Duodenal mucosa (tissue), 2 donors: Measurements from ENCODE around the gene MKX.

Source experiments
- H3K27ac ChIP-seq: one replicate; pipeline ENCODE4 v1.7.0; 2013; ENCODE audit warnings: low read depth, low read length
- H3K27me3 ChIP-seq, 2 donors: one replicate each; pipeline ENCODE4 v1.7.0; 2013; ENCODE audit warnings: low read length in 2 of 2, control low read depth in 1 of 2; ENCODE audit not compliant: insufficient read depth in 2 of 2, control insufficient read depth in 1 of 2
- H3K36me3 ChIP-seq, 2 donors: one replicate each; pipeline ENCODE4 v1.7.0; 2013; ENCODE audit warnings: low read length in 2 of 2, control low read depth in 1 of 2; ENCODE audit not compliant: insufficient read depth in 2 of 2, control insufficient read depth in 1 of 2
- H3K4me1 ChIP-seq, 2 donors: one replicate each; pipeline ENCODE4 v1.7.0; 2013; ENCODE audit warnings: low read length in 2 of 2, control low read depth in 1 of 2; ENCODE audit not compliant: insufficient read depth in 2 of 2, control insufficient read depth in 1 of 2
- H3K4me3 ChIP-seq, 2 donors: one replicate each; pipeline ENCODE4 v1.7.0; 2013; ENCODE audit warnings: low read length in 2 of 2, low read depth in 1 of 2
- H3K9ac ChIP-seq, 2 donors: one replicate each; pipeline ENCODE4 v1.7.0; 2013; ENCODE audit warnings: low read length in 2 of 2, low read depth in 1 of 2
- H3K9me3 ChIP-seq, 2 donors: one replicate each; pipeline ENCODE4 v1.7.0; 2013; ENCODE audit warnings: low read length in 2 of 2, control low read depth in 1 of 2; ENCODE audit not compliant: control insufficient read depth in 1 of 2

Gene MKX

DNA sequence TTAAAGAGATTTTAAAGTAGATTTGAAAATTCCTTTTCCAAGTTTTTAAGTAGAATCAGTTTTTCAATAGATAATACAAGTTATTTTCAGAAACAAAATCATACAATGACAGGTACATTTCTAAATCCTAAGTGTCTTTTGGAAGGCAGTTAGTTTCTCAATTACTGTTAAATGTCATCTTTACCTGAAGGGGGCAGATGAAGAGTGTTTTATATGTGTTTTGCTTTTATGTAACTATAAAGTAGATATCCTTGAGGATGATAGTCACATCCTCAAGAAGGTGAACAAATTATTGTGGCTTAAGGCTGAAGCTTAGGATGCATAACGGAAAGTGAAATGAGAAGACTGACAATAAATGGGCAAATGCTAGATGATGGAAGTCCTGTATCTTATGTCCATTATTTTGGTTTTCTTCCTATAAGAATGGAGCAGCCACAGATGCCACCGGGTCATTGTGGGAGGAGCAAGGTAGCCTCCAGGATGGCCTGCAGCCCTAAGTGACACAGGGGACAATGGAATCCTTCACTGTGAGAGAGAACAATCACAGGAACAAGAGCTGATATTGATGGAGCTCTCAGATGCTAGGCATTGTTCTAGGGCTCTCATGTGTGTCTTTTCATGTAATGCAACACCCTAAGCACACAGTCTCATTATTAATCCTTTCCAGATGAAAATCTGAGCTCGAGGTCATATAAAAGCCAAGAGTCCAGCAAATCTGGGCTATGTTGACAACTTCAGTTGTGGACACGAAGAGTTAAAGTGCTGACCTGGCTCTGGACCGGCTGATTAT lies 14.1 kb upstream of the MKX start:
- Histone ChIP-seq H3K36me3 (no peaks in the 10 kb centered on the region), H3K27me3 (no peaks in the 10 kb centered on the region), H3K27ac (no peak overlapping the region), H3K9ac (no peak overlapping the region), H3K9me3 (no peaks in the 10 kb centered on the region), H3K4me3 (no peak overlapping the region), H3K4me1 (no peaks in the 10 kb centered on the region)

- no peaks in the 10 kb centered on the region for H3K36me3 ChIP-seq
- H3K4me3 ChIP-seq: no peak overlapping the region
- no peak overlapping the region for H3K9ac ChIP-seq
- H3K27me3 ChIP-seq: peaks cover 12 to 15% of the 10 kb centered on the region in 2 donors
- no peaks in the 10 kb centered on the region for H3K9me3 ChIP-seq
- no peak overlapping the region for H3K27ac ChIP-seq
- H3K4me1 ChIP-seq: no peaks in the 10 kb centered on the region
Measured at GRCh38 chr10:27752673-27753237, 7.1 kb upstream of the MKX start.

GRCh38 chr10:27748601-27749000 lies 3.0 kb upstream of the MKX start:
- Histone ChIP-seq H3K4me1 (peaks cover 14 to 22% of the 10 kb centered on the region in 2 donors), H3K4me3 (no peak overlapping the region), H3K36me3 (no peaks in the 10 kb centered on the region), H3K9ac (no peak overlapping the region), H3K27ac (no peak overlapping the region), H3K27me3 (peaks cover 45 to 55% of the 10 kb centered on the region in 2 donors), H3K9me3 (no peaks in the 10 kb centered on the region)

GRCh38 chr10:27747096-27747451 lies 1.5 kb upstream of the MKX start:
- peaks cover 56 to 65% of the 10 kb centered on the region in 2 donors for H3K27me3 ChIP-seq
- H3K4me1 ChIP-seq: peaks cover 20 to 31% of the 10 kb centered on the region in 2 donors
- H3K36me3 ChIP-seq: no peaks in the 10 kb centered on the region
- H3K9ac ChIP-seq: no peak overlapping the region
- no peaks in the 10 kb centered on the region for H3K9me3 ChIP-seq
- H3K4me3 ChIP-seq: no peak overlapping the region
- H3K27ac ChIP-seq: no peak overlapping the region

- no peaks in the 10 kb centered on the region for H3K9me3 ChIP-seq
- no peak overlapping the region for H3K27ac ChIP-seq
- no peaks in the 10 kb centered on the region for H3K36me3 ChIP-seq
- H3K9ac ChIP-seq: no peak overlapping the region
- H3K4me3 ChIP-seq: peak overlapping the region in 1 of 2 donors; percentile 35
- H3K4me1 ChIP-seq: peaks cover 25 to 32% of the 10 kb centered on the region in 2 donors
- peaks cover 61 to 70% of the 10 kb centered on the region in 2 donors for H3K27me3 ChIP-seq
Measured at GRCh38 chr10:27746397-27747095, 927 bp upstream of the MKX start.

- Histone ChIP-seq H3K4me3 (peak overlapping the region; percentile 43 to 73), H3K4me1 (peaks cover 28 to 36% of the 10 kb centered on the region in 2 donors), H3K9me3 (no peaks in the 10 kb centered on the region), H3K27me3 (peaks cover 71 to 81% of the 10 kb centered on the region in 2 donors), H3K9ac (no peak overlapping the region), H3K36me3 (no peaks in the 10 kb centered on the region), H3K27ac (no peak overlapping the region)
Measured at GRCh38 chr10:27744802-27745731, 552 bp downstream of the MKX start.

DNA sequence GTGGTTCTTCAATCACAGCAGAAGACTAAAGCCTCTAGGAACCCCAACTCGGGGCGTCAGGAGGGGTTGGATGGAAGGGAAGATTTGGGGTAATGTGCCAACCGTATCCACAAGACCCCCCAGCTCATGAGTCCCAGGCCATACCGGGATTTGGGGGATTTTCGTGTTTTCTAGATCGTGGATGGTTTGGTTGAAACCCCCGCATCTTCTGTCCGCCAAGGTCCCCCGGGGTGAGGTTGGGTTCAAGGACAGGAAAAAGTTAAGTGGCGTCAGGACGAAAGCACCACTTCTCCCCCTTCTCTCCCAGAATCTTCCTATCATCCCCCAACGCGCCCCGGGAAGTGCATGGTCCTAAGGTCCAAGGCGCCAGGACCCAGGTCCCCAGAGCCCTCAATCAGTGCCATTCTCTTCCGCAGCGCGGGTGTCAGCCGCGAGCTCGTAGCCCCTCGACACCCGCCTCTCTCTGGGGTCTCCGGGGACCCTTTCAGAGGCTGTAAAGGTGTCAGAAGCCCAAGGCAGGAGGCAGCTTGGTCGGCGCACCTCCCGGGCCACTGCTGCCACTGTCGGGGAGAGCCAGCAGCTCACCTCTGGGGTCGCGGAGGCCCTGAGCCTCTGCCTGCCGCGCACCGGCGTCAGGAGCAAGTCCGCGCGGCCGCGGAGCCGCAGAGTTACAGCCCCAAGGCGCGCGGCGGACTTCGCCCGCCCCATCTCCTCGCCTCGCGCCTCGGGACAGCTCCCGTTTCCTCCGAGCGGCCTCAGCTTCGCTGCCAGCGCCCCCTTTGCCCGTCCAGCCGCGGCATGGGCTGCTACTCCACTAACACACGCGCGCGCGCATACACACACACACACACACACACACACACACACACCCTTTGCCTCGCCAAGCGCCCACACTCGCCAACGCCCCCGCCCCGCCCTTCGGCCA lies 1.5 kb downstream of the MKX start:
- Histone ChIP-seq H3K4me3 (peak overlapping the region; percentile 69 to 73), H3K27ac (no peak overlapping the region), H3K4me1 (peaks cover 28 to 36% of the 10 kb centered on the region in 2 donors), H3K36me3 (no peaks in the 10 kb centered on the region), H3K9ac (no peak overlapping the region), H3K27me3 (peaks cover 71 to 82% of the 10 kb centered on the region in 2 donors), H3K9me3 (no peaks in the 10 kb centered on the region)

DNA sequence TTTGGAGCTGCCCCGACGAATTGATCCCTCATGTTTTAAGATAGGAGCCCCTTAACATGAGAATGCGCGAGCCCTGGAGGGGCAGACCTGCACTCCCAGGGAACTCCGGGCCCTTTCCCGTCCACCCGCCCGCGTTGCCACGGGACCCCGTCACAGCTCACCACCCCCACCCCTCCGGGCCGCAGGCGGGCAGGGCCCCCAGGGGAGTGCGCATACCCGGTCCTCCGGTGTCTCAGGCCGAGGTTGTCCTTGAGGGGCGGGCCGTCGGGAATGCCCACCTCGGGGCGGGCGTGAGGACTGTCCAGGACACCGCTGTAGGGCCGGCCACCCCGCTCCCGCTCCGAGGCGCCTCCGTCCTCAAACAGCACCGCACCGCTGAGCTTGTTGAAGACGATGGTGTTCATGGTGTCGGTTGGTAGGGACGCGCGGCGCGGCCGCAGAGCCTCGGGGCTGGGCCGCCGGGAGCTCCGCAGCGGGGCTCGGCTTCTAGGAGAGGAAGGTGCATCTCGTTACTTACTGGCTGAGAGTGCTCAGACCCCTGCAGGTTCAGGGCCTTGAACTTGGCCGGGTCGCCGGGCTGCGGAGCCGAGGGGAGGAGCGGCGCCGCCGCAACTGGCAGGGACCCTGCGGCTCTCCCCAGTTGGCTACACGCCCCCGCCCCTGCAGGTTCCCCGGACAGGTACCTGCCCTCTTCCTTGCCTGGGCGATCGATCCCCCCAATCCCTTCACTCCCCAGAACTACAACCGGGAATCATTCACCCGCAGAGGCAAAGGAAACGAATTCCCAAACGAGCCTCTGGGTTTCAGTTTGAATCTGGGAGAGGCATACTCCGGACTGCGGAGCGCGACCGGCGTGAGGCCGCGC lies 2.4 kb downstream of the MKX start:
- Histone ChIP-seq H3K9ac (no peak overlapping the region), H3K27me3 (peaks cover 67 to 82% of the 10 kb centered on the region in 2 donors), H3K27ac (no peak overlapping the region), H3K4me1 (peaks cover 28 to 36% of the 10 kb centered on the region in 2 donors), H3K9me3 (no peaks in the 10 kb centered on the region), H3K36me3 (no peaks in the 10 kb centered on the region), H3K4me3 (peak overlapping the region; percentile 69 to 73)
